WTC11 (cell line): ENCODE data around the gene ZBTB39. TPM values are rescaled to one million over a fixed set of nuclear protein-coding genes. Genes with fewer than 3 reads are reported as not detected.

ENCODE experiments used
- ATAC-seq: fragments of 200-7000 bp; cut with Tn5 transposase; 2 replicates; pipeline ENCODE4 v1.10.0; 2021; ENCODE audit warnings: mild to moderate bottlenecking, moderate library complexity
- CTCF ChIA-PET: fragments of 300-600 bp; sonication (Branson Sonifier 250); formaldehyde crosslinking; loops from one replicate; lab custom pipeline; 2021; ENCODE audit warnings: antibody characterized with exemption; lab: Charles Lee
- POLR2A ChIA-PET: fragments of 350-600 bp; sonication (Branson Sonifier 250); formaldehyde crosslinking; loops from one replicate; lab custom pipeline; 2021; ENCODE audit warnings: antibody characterized with exemption; lab: Charles Lee
- DNase-seq: peaks from one replicate; pipeline ENCODE4 v3.0.0; 2021; ENCODE audit warnings: low spot score
- H3K27ac Mint-ChIP-seq: 2 replicates; pipeline ENCODE4 v1.8.0; 2021; ENCODE audit warnings: mixed read lengths
- H3K27me3 Mint-ChIP-seq: 2 replicates; pipeline ENCODE4 v1.8.0; 2021; ENCODE audit warnings: low read depth, mild to moderate bottlenecking, moderate library complexity, mixed read lengths
- H3K36me3 Mint-ChIP-seq: 2 replicates; pipeline ENCODE4 v1.8.0; 2021; ENCODE audit warnings: mixed read lengths
- H3K4me1 Mint-ChIP-seq: 2 replicates; pipeline ENCODE4 v1.8.0; 2022; ENCODE audit warnings: mixed read lengths
- H3K4me3 Mint-ChIP-seq: 2 replicates; pipeline ENCODE4 v1.8.0; 2021; ENCODE audit warnings: mild to moderate bottlenecking, moderate library complexity, mixed read lengths
- H3K9me3 Mint-ChIP-seq: 2 replicates; pipeline ENCODE4 v1.8.0; 2021; ENCODE audit warnings: mixed read lengths
- AR ChIP-seq: fragments of 250-450 bp; sonication (Bioruptor Pico); IDR thresholded peaks from 2 replicates; pipeline ENCODE4 v1.9.0; 2021; ENCODE audit warnings: mild to moderate bottlenecking
- ATF3 ChIP-seq: sonication (generic); formaldehyde crosslinking; conservative IDR thresholded peaks from 2 replicates; pipeline ENCODE4 v1.8.1; 2022; ENCODE audit warnings: mild to moderate bottlenecking, missing genetic modification reagents
- E2F4 ChIP-seq: sonication (generic); formaldehyde crosslinking; IDR thresholded peaks from 2 replicates; pipeline ENCODE4 v1.8.1; 2022; ENCODE audit warnings: low read depth, mild to moderate bottlenecking, moderate library complexity, missing genetic modification reagents, borderline replicate concordance
- EMX1 ChIP-seq: fragments of 250-450 bp; sonication (Bioruptor Pico); IDR thresholded peaks from 2 replicates; pipeline ENCODE4 v1.8.0; 2021; ENCODE audit warnings: mild to moderate bottlenecking
- FOXK1 ChIP-seq: sonication (generic); formaldehyde crosslinking; IDR thresholded peaks from 2 replicates; pipeline ENCODE4 v1.8.0; 2022; ENCODE audit warnings: mild to moderate bottlenecking, moderate library complexity, missing genetic modification reagents
- GRHL2 ChIP-seq: fragments of 250-450 bp; sonication (Bioruptor Pico); IDR thresholded peaks from 2 replicates; pipeline ENCODE4 v1.8.0; 2022; ENCODE audit warnings: mild to moderate bottlenecking, moderate library complexity; ENCODE audit not compliant: insufficient replicate concordance, severe bottlenecking
- HMGXB4 ChIP-seq: sonication (generic); formaldehyde crosslinking; IDR thresholded peaks from 2 replicates; pipeline ENCODE4 v1.8.1; 2023; ENCODE audit warnings: mild to moderate bottlenecking, moderate library complexity, missing genetic modification reagents
- MXD4 ChIP-seq: fragments of 250-450 bp; sonication (Bioruptor Pico); IDR thresholded peaks from 2 replicates; pipeline ENCODE4 v1.8.0; 2021; ENCODE audit warnings: mild to moderate bottlenecking, moderate library complexity, borderline replicate concordance
- MYBL2 ChIP-seq: sonication (generic); formaldehyde crosslinking; IDR thresholded peaks from 2 replicates; pipeline ENCODE4 v1.8.1; 2023; ENCODE audit warnings: mild to moderate bottlenecking, moderate library complexity, missing genetic modification reagents
- NFYB ChIP-seq: sonication (generic); formaldehyde crosslinking; conservative IDR thresholded peaks from 2 replicates; pipeline ENCODE4 v1.8.0; 2022; ENCODE audit warnings: low read depth, missing genetic modification reagents
- NR1H2 ChIP-seq: sonication (generic); formaldehyde crosslinking; IDR thresholded peaks from 2 replicates; pipeline ENCODE4 v1.9.0; 2021; ENCODE audit warnings: mild to moderate bottlenecking, moderate library complexity, missing genetic modification reagents
- OVOL2 ChIP-seq: fragments of 250-450 bp; sonication (Bioruptor Pico); IDR thresholded peaks from 2 replicates; pipeline ENCODE4 v1.9.0; 2021; ENCODE audit warnings: mild to moderate bottlenecking, borderline replicate concordance
- TEAD1 ChIP-seq: sonication (generic); formaldehyde crosslinking; IDR thresholded peaks from 2 replicates; pipeline ENCODE4 v1.8.0; 2022; ENCODE audit warnings: mild to moderate bottlenecking, missing genetic modification reagents
- ZBTB21 ChIP-seq: sonication (generic); formaldehyde crosslinking; IDR thresholded peaks from 2 replicates; pipeline ENCODE4 v1.8.1; 2023; ENCODE audit warnings: mild to moderate bottlenecking, missing genetic modification reagents, borderline replicate concordance
- ZNF121 ChIP-seq: sonication (generic); formaldehyde crosslinking; IDR thresholded peaks from 2 replicates; pipeline ENCODE4 v1.8.0; 2023; ENCODE audit warnings: missing genetic modification reagents
- ZNF263 ChIP-seq: sonication (generic); formaldehyde crosslinking; IDR thresholded peaks from 2 replicates; pipeline ENCODE4 v1.8.1; 2022; ENCODE audit warnings: low read depth, mild to moderate bottlenecking, moderate library complexity, missing genetic modification reagents
- ZNF425 ChIP-seq: fragments of 250-450 bp; sonication (Bioruptor Pico); conservative IDR thresholded peaks from 2 replicates; pipeline ENCODE4 v1.9.0; 2021; ENCODE audit warnings: mild to moderate bottlenecking
- total RNA-seq: library from RNA; stranded (reverse); gene quantifications from 3 replicates; pipeline ENCODE4 v1.2.3, GENCODE V29; 2021

ZBTB39 gene
- total RNA-seq, 1 experiment from 2014 or later = 20.2 TPM

GRCh38 chr12:56980941-56981530 is 25.3 kb downstream of the ZBTB39 start (continued):
- TF ChIP-seq E2F4 (CRISPR knock-in tag) (no peak), EMX1 (no peak), ZBTB21 (CRISPR knock-in tag) (no peak), ATF3 (no peak)

- no peak for TF ChIP-seq TEAD1
- no peak for TF ChIP-seq GRHL2
- TF ChIP-seq NR1H2 = no peak
- no peak for TF ChIP-seq HMGXB4 (CRISPR knock-in tag)
- TF ChIP-seq AR (CRISPR knock-in tag) = no peak
- TF ChIP-seq ZNF263 (CRISPR knock-in tag) = no peak
- TF ChIP-seq NFYB (CRISPR knock-in tag) = no peak
- Mint-ChIP-seq H3K9me3 (peaks cover 14% of the 10 kb centered on the region), H3K4me1 (no peaks in the 10 kb centered on the region), H3K27ac (no peak overlapping the region), H3K27me3 (no peaks in the 10 kb centered on the region; the same call in 1 of the 2 replicates), H3K4me3 (no peak overlapping the region), H3K36me3 (no peaks in the 10 kb centered on the region)
- ChIA-PET POLR2A (no interaction called here), CTCF (no interaction called here)
- no peak for ATAC-seq
- no peak for DNase-seq
These were observed 26.1 kb downstream of the ZBTB39 start for GRCh38 chr12:56980268-56980667.

GRCh38 chr12:56979628-56980027 is 26.7 kb downstream of the ZBTB39 start:
- peaks cover 14% of the 10 kb centered on the region for H3K9me3 Mint-ChIP-seq
- H3K36me3 Mint-ChIP-seq = no peaks in the 10 kb centered on the region
- ChIA-PET CTCF (interaction anchor here (1.0 to 1.1 kb wide), 2 partner anchors 8 to 22 kb away, joined by 4 to 5 read pairs; no protein-coding TSS in a partner anchor), POLR2A (no interaction called here)
- H3K27ac Mint-ChIP-seq = no peak overlapping the region
- ATAC-seq (no peak), DNase-seq (no peak)
- H3K4me3 Mint-ChIP-seq = no peak overlapping the region
- no peak for TF ChIP-seq ZNF121 (CRISPR knock-in tag)
- no peak for TF ChIP-seq MXD4 (CRISPR knock-in tag)
- TF ChIP-seq ZNF425 (CRISPR knock-in tag) = no peak
- no peak for TF ChIP-seq NFYB (CRISPR knock-in tag)
- no peak for TF ChIP-seq MYBL2
- no peak for TF ChIP-seq FOXK1 (CRISPR knock-in tag)
- no peak for TF ChIP-seq OVOL2 (CRISPR knock-in tag)
- no peaks in the 10 kb centered on the region; the same call in 1 of the 2 replicates for H3K27me3 Mint-ChIP-seq
- no peaks in the 10 kb centered on the region for H3K4me1 Mint-ChIP-seq
